ENCODE measurements around the gene SPEN.

Gene SPEN

GRCh38 chr1:15966081-15966955 lies 118.8 kb downstream of the SPEN start:
- 90 to 91% methylated on average over 8 to 11 of the region's 18 CpGs for WGBS, 2 experiments (ENCODE audit: insufficient coverage in 2 of 2)

GRCh38 chr1:15966956-15967344 lies 119.4 kb downstream of the SPEN start:
- Histone ChIP-seq H3K36me3 (ENCODE audit: control insufficient read depth, insufficient read depth, low read length) (peaks cover 56% of the 10 kb centered on the region), H3K9me3 (ENCODE audit: control insufficient read depth, low read length) (peaks cover 15% of the 10 kb centered on the region), H3K27ac (ENCODE audit: low read depth, low read length, severe bottlenecking) (no peak overlapping the region), H3K4me1 (ENCODE audit: control insufficient read depth, insufficient read depth, low read length, poor library complexity, severe bottlenecking) (peaks cover 2% of the 10 kb centered on the region), H3K4me3 (ENCODE audit: extremely low read depth, insufficient read depth, low read length, poor library complexity, severe bottlenecking) (no peak overlapping the region)
- 76 to 100% methylated on average over 2 of the region's 6 CpGs for WGBS, 2 experiments (ENCODE audit: insufficient coverage in 2 of 2)

More at GRCh38 chr1:15966081-15966955, 118.8 kb downstream of the SPEN start:
- no peak overlapping the region for H3K4me3 ChIP-seq (ENCODE audit: extremely low read depth, insufficient read depth, low read length, poor library complexity, severe bottlenecking)
- peaks cover 15% of the 10 kb centered on the region for H3K9me3 ChIP-seq (ENCODE audit: control insufficient read depth, low read length)
- peaks cover 53% of the 10 kb centered on the region for H3K36me3 ChIP-seq (ENCODE audit: control insufficient read depth, insufficient read depth, low read length)
- peak overlapping the region; percentile 45 for H3K27ac ChIP-seq (ENCODE audit: low read depth, low read length, severe bottlenecking)
- H3K4me1 ChIP-seq (ENCODE audit: control insufficient read depth, insufficient read depth, low read length, poor library complexity, severe bottlenecking) = peaks cover 2% of the 10 kb centered on the region

- Histone ChIP-seq H3K4me1 (ENCODE audit: control insufficient read depth, insufficient read depth, low read length, poor library complexity, severe bottlenecking) (peaks cover 2% of the 10 kb centered on the region), H3K36me3 (ENCODE audit: control insufficient read depth, insufficient read depth, low read length) (peaks cover 66% of the 10 kb centered on the region), H3K27ac (ENCODE audit: low read depth, low read length, severe bottlenecking) (no peak overlapping the region), H3K4me3 (ENCODE audit: extremely low read depth, insufficient read depth, low read length, poor library complexity, severe bottlenecking) (no peak overlapping the region), H3K9me3 (ENCODE audit: control insufficient read depth, low read length) (peaks cover 15% of the 10 kb centered on the region)
- 90 to 96% methylated on average over 5 of the region's 5 CpGs for WGBS, 2 experiments (ENCODE audit: insufficient coverage in 2 of 2)
These were observed 120.7 kb downstream of the SPEN start for GRCh38 chr1:15968172-15968571.

DNA sequence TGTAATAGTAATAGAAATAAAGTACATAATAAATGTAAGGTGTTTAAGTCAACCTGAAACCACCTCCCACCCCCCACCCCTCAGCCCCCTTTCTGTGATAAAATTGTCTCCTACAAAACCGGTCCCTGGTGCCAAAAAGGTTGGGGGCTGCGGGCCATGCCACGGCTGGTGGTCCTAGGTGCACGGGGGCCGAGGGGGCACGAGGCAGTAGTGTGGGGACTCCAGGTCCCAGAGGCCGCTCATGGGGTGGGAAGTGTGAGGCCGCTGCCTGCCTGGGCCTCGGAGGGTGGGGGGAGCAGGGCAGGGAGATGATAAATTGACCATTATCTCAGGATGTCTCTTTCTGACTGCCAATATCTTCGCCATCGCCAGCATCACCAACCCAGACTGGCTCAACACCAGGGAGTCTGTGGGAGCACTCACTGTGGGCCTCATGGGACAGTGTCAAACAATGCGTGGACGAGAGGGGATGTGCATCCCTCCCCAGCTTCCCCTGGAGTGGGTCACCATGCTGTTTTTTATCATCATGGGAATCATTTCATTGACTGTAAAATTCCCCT lies 121.9 kb downstream of the SPEN start:
- Histone ChIP-seq H3K27ac (ENCODE audit: low read depth, low read length, severe bottlenecking) (no peak overlapping the region), H3K9me3 (ENCODE audit: control insufficient read depth, low read length) (peaks cover 15% of the 10 kb centered on the region), H3K4me3 (ENCODE audit: extremely low read depth, insufficient read depth, low read length, poor library complexity, severe bottlenecking) (no peak overlapping the region), H3K36me3 (ENCODE audit: control insufficient read depth, insufficient read depth, low read length) (peaks cover 73% of the 10 kb centered on the region), H3K4me1 (ENCODE audit: control insufficient read depth, insufficient read depth, low read length, poor library complexity, severe bottlenecking) (peaks cover 2% of the 10 kb centered on the region)
- 97 to 98% methylated on average over 4 to 8 of the region's 13 CpGs for WGBS, 2 experiments (ENCODE audit: insufficient coverage in 2 of 2)

DNA sequence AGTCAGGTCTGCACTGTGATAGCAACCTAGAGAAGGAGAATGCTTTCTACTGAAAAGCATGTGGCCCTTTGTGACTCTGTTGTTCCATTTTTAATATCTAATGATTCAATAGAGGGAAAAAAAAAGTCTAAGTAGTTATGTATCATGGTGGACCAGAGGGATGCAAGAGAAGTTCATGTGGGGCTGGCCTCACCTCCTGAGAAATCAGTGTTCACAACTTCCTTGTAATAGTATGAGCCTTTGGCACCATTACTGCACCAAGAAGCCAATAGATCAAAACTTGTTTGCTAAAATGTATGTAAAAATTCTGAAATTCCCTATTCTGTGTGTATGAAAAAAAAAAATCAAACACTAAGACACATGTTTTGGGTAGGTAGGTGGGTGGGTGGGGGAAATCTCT lies 123.4 kb downstream of the SPEN start:
- H3K27ac ChIP-seq (ENCODE audit: low read depth, low read length, severe bottlenecking) = no peak overlapping the region
- peaks cover 66% of the 10 kb centered on the region for H3K36me3 ChIP-seq (ENCODE audit: control insufficient read depth, insufficient read depth, low read length)
- peaks cover 15% of the 10 kb centered on the region for H3K9me3 ChIP-seq (ENCODE audit: control insufficient read depth, low read length)
- H3K4me1 ChIP-seq (ENCODE audit: control insufficient read depth, insufficient read depth, low read length, poor library complexity, severe bottlenecking) = peaks cover 2% of the 10 kb centered on the region
- H3K4me3 ChIP-seq (ENCODE audit: extremely low read depth, insufficient read depth, low read length, poor library complexity, severe bottlenecking) = no peak overlapping the region

- Histone ChIP-seq H3K4me3 (ENCODE audit: extremely low read depth, insufficient read depth, low read length, poor library complexity, severe bottlenecking) (no peak overlapping the region), H3K9me3 (ENCODE audit: control insufficient read depth, low read length) (peaks cover 24% of the 10 kb centered on the region), H3K36me3 (ENCODE audit: control insufficient read depth, insufficient read depth, low read length) (peaks cover 60% of the 10 kb centered on the region), H3K27ac (ENCODE audit: low read depth, low read length, severe bottlenecking) (no peak overlapping the region), H3K4me1 (ENCODE audit: control insufficient read depth, insufficient read depth, low read length, poor library complexity, severe bottlenecking) (no peaks in the 10 kb centered on the region)
- WGBS, 2 experiments (ENCODE audit: insufficient coverage in 2 of 2) = 100% methylated on average over 1 of the region's 1 CpG
These were observed 124.9 kb downstream of the SPEN start for GRCh38 chr1:15972409-15972808.

DNA sequence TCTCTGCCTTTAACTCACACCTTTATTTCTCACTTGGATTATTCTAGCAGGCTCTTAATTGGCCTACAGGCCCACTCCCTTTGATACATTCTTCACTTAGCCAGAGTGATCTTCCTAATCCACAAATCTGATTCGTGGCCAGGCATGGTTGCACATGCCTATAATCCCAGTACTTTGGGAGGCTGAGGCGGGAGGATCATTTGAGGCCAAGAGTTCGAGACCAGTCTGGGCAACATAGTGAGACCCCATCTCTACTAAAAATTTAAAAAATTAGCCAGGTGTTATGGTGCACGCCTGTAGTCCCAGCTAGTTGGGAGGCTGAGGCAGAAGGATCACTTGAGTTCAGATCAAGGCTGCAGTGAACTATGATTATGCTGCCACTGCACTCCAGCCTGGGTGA lies 126.3 kb downstream of the SPEN start:
- no peak overlapping the region for H3K4me3 ChIP-seq (ENCODE audit: extremely low read depth, insufficient read depth, low read length, poor library complexity, severe bottlenecking)
- H3K9me3 ChIP-seq (ENCODE audit: control insufficient read depth, low read length) = peaks cover 22% of the 10 kb centered on the region
- H3K36me3 ChIP-seq (ENCODE audit: control insufficient read depth, insufficient read depth, low read length) = peaks cover 47% of the 10 kb centered on the region
- 97 to 100% methylated on average over 1 to 4 of the region's 4 CpGs for WGBS, 2 experiments (ENCODE audit: insufficient coverage in 2 of 2)
- H3K27ac ChIP-seq (ENCODE audit: low read depth, low read length, severe bottlenecking) = no peak overlapping the region
- H3K4me1 ChIP-seq (ENCODE audit: control insufficient read depth, insufficient read depth, low read length, poor library complexity, severe bottlenecking) = no peaks in the 10 kb centered on the region

DNA sequence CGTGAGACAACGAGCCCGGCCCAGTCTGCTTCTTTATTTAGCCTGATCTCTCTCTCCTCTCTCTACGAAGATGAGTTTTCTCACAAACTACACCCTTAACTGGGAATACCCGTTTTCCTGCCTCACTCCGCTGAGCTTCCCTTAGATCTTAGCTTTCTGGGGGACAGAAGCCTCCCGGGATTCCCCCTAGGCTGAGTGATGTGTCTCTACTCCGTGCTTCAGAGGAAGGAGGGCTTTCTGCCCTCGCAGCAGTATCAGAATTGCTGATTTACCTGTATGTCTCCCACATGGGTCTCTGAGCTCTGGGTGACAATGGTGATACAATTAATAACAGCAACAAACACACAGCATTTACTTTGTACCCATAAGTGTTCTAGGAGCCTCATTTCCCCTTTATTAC lies 127.3 kb downstream of the SPEN start:
- peak overlapping the region; percentile 90 for H3K4me3 ChIP-seq (ENCODE audit: extremely low read depth, insufficient read depth, low read length, poor library complexity, severe bottlenecking)
- H3K36me3 ChIP-seq (ENCODE audit: control insufficient read depth, insufficient read depth, low read length) = peaks cover 36% of the 10 kb centered on the region
- no peak overlapping the region for H3K27ac ChIP-seq (ENCODE audit: low read depth, low read length, severe bottlenecking)
- WGBS, 2 experiments (ENCODE audit: insufficient coverage in 2 of 2) = 68 to 88% methylated on average over 6 to 8 of the region's 9 CpGs
- H3K9me3 ChIP-seq (ENCODE audit: control insufficient read depth, low read length) = peaks cover 18% of the 10 kb centered on the region
- H3K4me1 ChIP-seq (ENCODE audit: control insufficient read depth, insufficient read depth, low read length, poor library complexity, severe bottlenecking) = no peaks in the 10 kb centered on the region

- H3K27ac ChIP-seq (ENCODE audit: low read depth, low read length, severe bottlenecking) = peak overlapping the region; percentile 95
- WGBS, 2 experiments (ENCODE audit: insufficient coverage in 2 of 2) = 0 to 2% methylated on average over 19 to 37 of the region's 47 CpGs
- peaks cover 31% of the 10 kb centered on the region for H3K36me3 ChIP-seq (ENCODE audit: control insufficient read depth, insufficient read depth, low read length)
- H3K4me1 ChIP-seq (ENCODE audit: control insufficient read depth, insufficient read depth, low read length, poor library complexity, severe bottlenecking) = no peaks in the 10 kb centered on the region
- peaks cover 13% of the 10 kb centered on the region for H3K9me3 ChIP-seq (ENCODE audit: control insufficient read depth, low read length)
- peak overlapping the region; percentile 90 for H3K4me3 ChIP-seq (ENCODE audit: extremely low read depth, insufficient read depth, low read length, poor library complexity, severe bottlenecking)
These were observed 127.9 kb downstream of the SPEN start for GRCh38 chr1:15975358-15975804.

GRCh38 chr1:15975805-15976680 lies 128.5 kb downstream of the SPEN start, which contains the start of gene ZBTB17:
TSS of gene ZBTB17 (minus strand) at chr1:15976101. CDS start at chr1:15948495, 27,606 bp downstream.
- WGBS, 2 experiments (ENCODE audit: insufficient coverage in 2 of 2) = 11 to 13% methylated on average over 32 to 34 of the region's 47 CpGs
- Histone ChIP-seq H3K4me1 (ENCODE audit: control insufficient read depth, insufficient read depth, low read length, poor library complexity, severe bottlenecking) (no peaks in the 10 kb centered on the region), H3K27ac (ENCODE audit: low read depth, low read length, severe bottlenecking) (peak within 1 kb of the TSS; percentile 95), H3K9me3 (ENCODE audit: control insufficient read depth, low read length) (peaks cover 13% of the 10 kb centered on the region), H3K4me3 (ENCODE audit: extremely low read depth, insufficient read depth, low read length, poor library complexity, severe bottlenecking) (peak within 1 kb of the TSS; percentile 90), H3K36me3 (ENCODE audit: control insufficient read depth, insufficient read depth, low read length) (peaks cover 25% of the 10 kb centered on the region)

Data from mesodermal cell (in vitro differentiated cells).